Measurements from ENCODE around the gene LBP. TPM values are rescaled to one million over a fixed set of nuclear protein-coding genes. Genes with fewer than 3 reads are reported as not detected.
"Not testable (repeated sequence)": the region's sequence is repeated elsewhere in the genome, so short reads cannot be mapped to it uniquely, and the experiment has no call there.

Gene LBP
- total and polyA plus RNA-seq, 4 donors: not detected

DNA sequence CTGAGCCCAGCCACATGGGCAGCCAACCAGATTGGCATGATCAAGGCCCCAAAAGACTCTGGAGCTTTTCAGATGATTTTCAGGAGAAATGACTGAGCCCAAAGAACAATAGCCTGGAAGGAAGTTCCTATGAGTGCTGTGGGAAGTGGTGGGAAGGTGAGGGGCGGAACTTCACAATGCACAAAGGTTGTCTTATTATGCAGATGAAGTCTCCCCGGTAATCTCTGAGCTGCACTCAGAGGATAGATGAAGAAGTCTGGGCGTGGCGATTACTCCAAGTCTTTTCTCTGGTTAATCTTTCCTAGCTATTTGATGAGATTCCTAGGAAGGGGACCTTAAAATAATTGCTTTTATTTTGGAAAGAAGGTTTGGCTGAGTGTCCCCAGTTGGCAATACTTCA lies 36.9 kb downstream of the LBP start:
- 72% methylated on average over 4 of the region's 4 CpGs for WGBS (ENCODE audit: insufficient coverage)
- Histone ChIP-seq H3K36me3 (ENCODE audit: control insufficient read depth, insufficient read depth, low read length) (no peaks in the 10 kb centered on the region), H3K27ac (ENCODE audit: low read depth, low read length) (no peak overlapping the region), H3K4me1 (ENCODE audit: control insufficient read depth, insufficient read depth, low read length) (no peaks in the 10 kb centered on the region), H3K9me3 (ENCODE audit: control insufficient read depth, insufficient read depth, low read length) (no peaks in the 10 kb centered on the region), H3K4me3 (ENCODE audit: low read depth, low read length) (no peak overlapping the region), H3K27me3 (ENCODE audit: control insufficient read depth, insufficient read depth, low read length) (no peaks in the 10 kb centered on the region)
- no peak for DNase-seq (ENCODE audit: low read depth in 4 of 6, low spot score in 6 of 6)

GRCh38 chr20:38386004-38386403 lies 39.7 kb downstream of the LBP start:
- Histone ChIP-seq H3K9me3 (ENCODE audit: control insufficient read depth, insufficient read depth, low read length) (no peaks in the 10 kb centered on the region), H3K4me3 (ENCODE audit: low read depth, low read length) (no peak overlapping the region), H3K27ac (ENCODE audit: low read depth, low read length) (no peak overlapping the region), H3K36me3 (ENCODE audit: control insufficient read depth, insufficient read depth, low read length) (no peaks in the 10 kb centered on the region), H3K4me1 (ENCODE audit: control insufficient read depth, insufficient read depth, low read length) (peaks cover 3% of the 10 kb centered on the region), H3K27me3 (ENCODE audit: control insufficient read depth, insufficient read depth, low read length) (no peaks in the 10 kb centered on the region)
- 93% methylated on average over 6 of the region's 8 CpGs for WGBS (ENCODE audit: insufficient coverage)
- no peak for DNase-seq (ENCODE audit: low read depth in 4 of 6, low spot score in 6 of 6)

DNA sequence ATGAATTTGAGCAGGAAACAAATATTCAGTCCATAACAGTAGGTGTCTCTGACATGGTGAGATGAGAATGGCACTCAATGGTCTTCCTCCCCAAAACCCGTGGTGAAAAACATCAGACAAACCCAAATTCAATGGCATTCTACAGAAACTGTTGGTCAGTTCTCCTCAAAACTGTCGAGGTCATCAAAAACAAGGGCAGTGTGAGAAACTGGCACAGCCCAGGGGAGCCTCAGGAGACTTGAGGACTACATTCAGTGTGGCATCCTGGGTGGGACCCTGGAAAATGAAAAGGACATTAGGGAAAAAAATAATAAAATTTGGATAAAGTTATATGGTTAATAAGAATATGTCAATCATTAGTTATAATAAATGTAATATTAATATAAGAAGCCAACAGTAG lies 40.6 kb downstream of the LBP start:
- Histone ChIP-seq H3K9me3 (ENCODE audit: control insufficient read depth, insufficient read depth, low read length) (no peaks in the 10 kb centered on the region), H3K27ac (ENCODE audit: low read depth, low read length) (no peak overlapping the region), H3K4me3 (ENCODE audit: low read depth, low read length) (no peak overlapping the region), H3K4me1 (ENCODE audit: control insufficient read depth, insufficient read depth, low read length) (peaks cover 3% of the 10 kb centered on the region), H3K27me3 (ENCODE audit: control insufficient read depth, insufficient read depth, low read length) (no peaks in the 10 kb centered on the region), H3K36me3 (ENCODE audit: control insufficient read depth, insufficient read depth, low read length) (no peaks in the 10 kb centered on the region)
- WGBS (ENCODE audit: insufficient coverage): 83% methylated on average over 2 of the region's 2 CpGs
- DNase-seq (ENCODE audit: low read depth in 4 of 6, low spot score in 6 of 6): no peak

DNA sequence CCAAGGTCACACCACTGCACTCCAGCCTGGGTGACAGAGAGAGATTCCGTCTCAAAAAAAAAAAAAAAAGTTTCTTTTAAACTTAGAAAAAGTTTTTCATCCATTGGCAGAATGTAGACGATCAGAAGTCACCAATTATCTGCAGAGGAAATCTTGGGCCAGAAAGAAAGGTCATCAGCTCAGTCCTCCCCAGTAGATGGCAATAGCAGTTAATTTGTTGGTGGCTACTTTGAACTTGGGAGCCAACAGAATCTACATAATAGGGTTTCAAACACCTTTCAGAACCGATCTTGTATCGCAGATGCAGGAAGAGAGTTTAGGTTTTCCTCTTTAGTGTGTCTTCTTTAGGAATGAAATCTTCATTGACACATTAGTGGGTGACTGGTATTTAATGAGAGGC lies 41.7 kb downstream of the LBP start:
- Histone ChIP-seq H3K4me3 (ENCODE audit: low read depth, low read length) (no peak overlapping the region), H3K27ac (ENCODE audit: low read depth, low read length) (no peak overlapping the region), H3K9me3 (ENCODE audit: control insufficient read depth, insufficient read depth, low read length) (no peaks in the 10 kb centered on the region), H3K36me3 (ENCODE audit: control insufficient read depth, insufficient read depth, low read length) (no peaks in the 10 kb centered on the region), H3K4me1 (ENCODE audit: control insufficient read depth, insufficient read depth, low read length) (peaks cover 3% of the 10 kb centered on the region), H3K27me3 (ENCODE audit: control insufficient read depth, insufficient read depth, low read length) (no peaks in the 10 kb centered on the region)
- no peak for DNase-seq (ENCODE audit: low read depth in 4 of 6, low spot score in 6 of 6)
- no CpG with 5 or more reads among the region's 4 CpGs for WGBS (ENCODE audit: insufficient coverage)

- no peaks in the 10 kb centered on the region for H3K36me3 ChIP-seq (ENCODE audit: control insufficient read depth, insufficient read depth, low read length)
- 100% methylated on average over 1 of the region's 3 CpGs for WGBS (ENCODE audit: insufficient coverage)
- DNase-seq (ENCODE audit: low read depth in 4 of 6, low spot score in 6 of 6): no peak
Measured at GRCh38 chr20:38392356-38392755, 46.1 kb downstream of the LBP start.

GRCh38 chr20:38393259-38393658 lies 47.0 kb downstream of the LBP start:
- no peak overlapping the region for H3K4me3 ChIP-seq (ENCODE audit: low read depth, low read length)
- H3K9me3 ChIP-seq (ENCODE audit: control insufficient read depth, insufficient read depth, low read length): no peaks in the 10 kb centered on the region
- WGBS (ENCODE audit: insufficient coverage): 100% methylated on average over 4 of the region's 5 CpGs
- H3K27ac ChIP-seq (ENCODE audit: low read depth, low read length): no peak overlapping the region
- H3K27me3 ChIP-seq (ENCODE audit: control insufficient read depth, insufficient read depth, low read length): no peaks in the 10 kb centered on the region
- H3K36me3 ChIP-seq (ENCODE audit: control insufficient read depth, insufficient read depth, low read length): no peaks in the 10 kb centered on the region
- no peak for DNase-seq (ENCODE audit: low read depth in 4 of 6, low spot score in 6 of 6)
- H3K4me1 ChIP-seq (ENCODE audit: control insufficient read depth, insufficient read depth, low read length): peaks cover 3% of the 10 kb centered on the region

More at GRCh38 chr20:38392356-38392755, 46.1 kb downstream of the LBP start:
- H3K27ac ChIP-seq (ENCODE audit: low read depth, low read length): no peak overlapping the region
- no peaks in the 10 kb centered on the region for H3K9me3 ChIP-seq (ENCODE audit: control insufficient read depth, insufficient read depth, low read length)
- H3K4me1 ChIP-seq (ENCODE audit: control insufficient read depth, insufficient read depth, low read length): peaks cover 3% of the 10 kb centered on the region
- H3K27me3 ChIP-seq (ENCODE audit: control insufficient read depth, insufficient read depth, low read length): no peaks in the 10 kb centered on the region
- no peak overlapping the region for H3K4me3 ChIP-seq (ENCODE audit: low read depth, low read length)

DNA sequence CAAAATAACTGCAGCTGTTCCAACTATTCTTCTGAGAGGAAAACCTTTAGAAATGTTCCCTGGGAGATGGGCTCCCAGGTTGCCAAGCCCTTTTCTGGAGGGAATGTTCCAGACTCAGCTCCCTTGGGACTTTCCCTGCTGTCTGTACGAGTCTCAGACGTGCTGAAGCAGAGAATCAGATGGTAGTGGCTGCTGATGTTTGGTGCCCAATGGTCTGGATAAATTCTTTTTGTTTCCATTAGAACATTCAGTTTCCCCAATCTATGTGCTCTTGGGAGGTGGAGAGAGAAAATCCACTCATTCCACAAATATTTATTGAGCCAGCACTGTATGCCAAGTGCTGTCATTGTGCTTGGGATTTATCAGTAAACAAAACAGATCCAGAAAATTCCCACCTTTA lies 48.9 kb downstream of the LBP start:
- Histone ChIP-seq H3K27me3 (ENCODE audit: control insufficient read depth, insufficient read depth, low read length) (no peaks in the 10 kb centered on the region), H3K36me3 (ENCODE audit: control insufficient read depth, insufficient read depth, low read length) (no peaks in the 10 kb centered on the region), H3K4me1 (ENCODE audit: control insufficient read depth, insufficient read depth, low read length) (no peaks in the 10 kb centered on the region), H3K27ac (ENCODE audit: low read depth, low read length) (no peak overlapping the region), H3K9me3 (ENCODE audit: control insufficient read depth, insufficient read depth, low read length) (no peaks in the 10 kb centered on the region), H3K4me3 (ENCODE audit: low read depth, low read length) (no peak overlapping the region)
- peak in 1 of 6 donors; percentile 69 for DNase-seq (ENCODE audit: low read depth in 4 of 6, low spot score in 6 of 6)
- WGBS (ENCODE audit: insufficient coverage): no CpG with 5 or more reads among the region's 2 CpGs

GRCh38 chr20:38395751-38396395 lies 49.6 kb downstream of the LBP start:
- H3K4me1 ChIP-seq (ENCODE audit: control insufficient read depth, insufficient read depth, low read length); DNase-seq (ENCODE audit: low read depth in 4 of 6, low spot score in 6 of 6); H3K27me3 ChIP-seq (ENCODE audit: control insufficient read depth, insufficient read depth, low read length); H3K27ac ChIP-seq (ENCODE audit: low read depth, low read length); H3K9me3 ChIP-seq (ENCODE audit: control insufficient read depth, insufficient read depth, low read length); H3K4me3 ChIP-seq (ENCODE audit: low read depth, low read length); H3K36me3 ChIP-seq (ENCODE audit: control insufficient read depth, insufficient read depth, low read length): not testable (repeated sequence)
- WGBS (ENCODE audit: insufficient coverage): no CpG with 5 or more reads among the region's 2 CpGs

- H3K27ac ChIP-seq (ENCODE audit: low read depth, low read length): no peak overlapping the region
- no peaks in the 10 kb centered on the region for H3K9me3 ChIP-seq (ENCODE audit: control insufficient read depth, insufficient read depth, low read length)
- no peaks in the 10 kb centered on the region for H3K36me3 ChIP-seq (ENCODE audit: control insufficient read depth, insufficient read depth, low read length)
- no peak overlapping the region for H3K4me3 ChIP-seq (ENCODE audit: low read depth, low read length)
- H3K27me3 ChIP-seq (ENCODE audit: control insufficient read depth, insufficient read depth, low read length): no peaks in the 10 kb centered on the region
- no peak for DNase-seq (ENCODE audit: low read depth in 4 of 6, low spot score in 6 of 6)
- peaks cover 4% of the 10 kb centered on the region for H3K4me1 ChIP-seq (ENCODE audit: control insufficient read depth, insufficient read depth, low read length)
- 100% methylated on average over 4 of the region's 5 CpGs for WGBS (ENCODE audit: insufficient coverage)
Measured at GRCh38 chr20:38402089-38402488, 55.8 kb downstream of the LBP start.

DNA sequence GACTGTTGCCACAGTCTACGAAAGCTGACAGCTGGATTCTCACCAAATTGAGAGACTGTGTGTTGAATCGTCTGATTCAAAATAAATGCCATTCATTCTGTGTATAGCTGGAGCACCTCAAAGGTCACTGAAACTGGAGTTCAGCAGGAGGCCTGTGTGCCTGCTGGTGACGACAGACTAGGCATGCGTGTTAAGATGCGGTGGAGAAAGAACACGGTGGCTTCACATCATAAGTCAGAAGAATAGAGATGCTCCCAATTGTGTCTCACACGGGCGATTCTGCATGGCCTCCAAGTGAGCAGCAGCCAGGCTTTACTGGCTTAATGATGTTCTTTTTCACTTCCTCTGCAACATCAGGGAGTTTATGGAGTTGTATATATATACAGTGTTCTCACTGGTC lies 56.5 kb downstream of the LBP start:
- Histone ChIP-seq H3K27me3 (ENCODE audit: control insufficient read depth, insufficient read depth, low read length) (no peaks in the 10 kb centered on the region), H3K4me1 (ENCODE audit: control insufficient read depth, insufficient read depth, low read length) (peaks cover 4% of the 10 kb centered on the region), H3K4me3 (ENCODE audit: low read depth, low read length) (no peak overlapping the region), H3K36me3 (ENCODE audit: control insufficient read depth, insufficient read depth, low read length) (no peaks in the 10 kb centered on the region), H3K27ac (ENCODE audit: low read depth, low read length) (no peak overlapping the region), H3K9me3 (ENCODE audit: control insufficient read depth, insufficient read depth, low read length) (no peaks in the 10 kb centered on the region)
- 58% methylated on average over 6 of the region's 8 CpGs for WGBS (ENCODE audit: insufficient coverage)
- DNase-seq (ENCODE audit: low read depth in 4 of 6, low spot score in 6 of 6): peak in 2 of 6 donors; percentile 20 to 63
